Activated CD8-positive, alpha-beta memory T cell treated with anti-CD3 and anti-CD28 coated beads for 48 hours (primary cell): ENCODE data around the gene CENPA.

Experiments
- DNase-seq, 3 experiments: peaks; one replicate each; pipeline ENCODE4 v3.0.0-alpha.2; 2020; ENCODE audit warnings: low read depth in 2 of 3, low spot score in 2 of 3

CENPA gene

DNA sequence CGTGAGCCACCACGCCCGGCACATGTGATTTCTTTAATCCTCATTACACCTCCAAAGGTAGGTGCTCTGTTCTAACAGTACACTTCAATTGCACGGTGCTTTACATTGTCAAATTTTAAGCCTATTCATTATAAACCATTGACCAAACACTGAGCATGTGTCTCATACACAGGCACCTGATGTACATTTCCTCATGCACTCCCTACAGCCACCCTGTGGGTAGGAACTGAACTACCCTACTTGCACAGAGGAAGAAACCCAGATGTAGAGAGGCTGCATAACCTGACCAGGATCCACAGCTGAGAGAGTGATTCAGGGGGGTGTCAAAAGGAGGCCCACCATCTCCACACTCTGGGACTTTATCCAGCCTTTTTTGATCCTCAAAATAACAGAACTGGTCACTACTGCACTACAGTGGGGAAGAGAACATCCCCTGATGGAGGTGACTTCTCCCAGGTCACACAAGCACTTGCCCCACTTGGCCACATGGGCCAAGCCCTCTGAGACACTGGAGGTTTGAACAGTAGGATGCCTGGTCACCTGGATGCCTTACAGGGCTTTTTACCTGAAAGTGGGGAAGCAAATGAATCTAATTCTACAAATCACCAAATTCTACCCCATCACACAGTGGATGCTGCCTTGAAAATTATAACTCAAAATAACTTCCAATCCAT is 55.2 kb downstream of the CENPA start:
- no peak for DNase-seq

DNA sequence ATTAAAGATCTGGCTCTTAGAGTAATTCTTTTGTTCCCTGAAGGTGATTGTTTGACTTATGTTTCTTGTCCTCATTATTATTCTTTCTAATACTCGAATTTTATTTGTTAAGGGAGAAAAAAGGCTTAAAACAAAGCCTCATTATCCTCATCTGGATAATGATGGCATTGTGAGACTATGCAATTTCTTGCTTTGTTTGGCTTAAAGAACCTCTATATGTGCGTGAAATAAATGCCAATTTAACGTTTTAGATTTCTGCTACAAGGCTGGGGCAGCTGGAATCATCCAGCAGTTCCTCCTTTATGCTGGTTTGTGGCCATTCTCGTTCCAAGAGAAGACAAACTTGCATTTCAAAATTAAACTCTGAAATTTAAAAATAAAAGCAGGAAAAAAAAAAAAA is 57.2 kb downstream of the CENPA start:
- DNase-seq: no peak
